Adrenal gland (tissue), 5 donors: ENCODE data around the gene GPRC5C.

Experiments used
- POLR2A ChIP-seq, 2 donors: fragments of 450-650 bp; IDR thresholded peaks; one replicate each; pipeline ENCODE4 v1.6.1; 2017; ENCODE audit warnings: antibody characterized with exemption in 2 of 2, mild to moderate bottlenecking in 2 of 2, moderate library complexity in 1 of 2
- TF ChIP-seq, protein P1 (sequence below), 6 experiments: fragments of 450-650 bp in 4 of 6; fragments of 200-600 bp in 2 of 6; sonication (generic) in 1 of 6; IDR thresholded peaks; 1 replicate in 5 of 6; 2 replicates in 1 of 6; pipeline versions ENCODE4 v1.5.1 to v1.8.0; 2016 to 2021; ENCODE audit warnings: antibody characterized with exemption in 6 of 6, mild to moderate bottlenecking in 2 of 6, moderate library complexity in 1 of 6
- donor health status: DM: no; HTN: no; CAD: no.

DNA sequence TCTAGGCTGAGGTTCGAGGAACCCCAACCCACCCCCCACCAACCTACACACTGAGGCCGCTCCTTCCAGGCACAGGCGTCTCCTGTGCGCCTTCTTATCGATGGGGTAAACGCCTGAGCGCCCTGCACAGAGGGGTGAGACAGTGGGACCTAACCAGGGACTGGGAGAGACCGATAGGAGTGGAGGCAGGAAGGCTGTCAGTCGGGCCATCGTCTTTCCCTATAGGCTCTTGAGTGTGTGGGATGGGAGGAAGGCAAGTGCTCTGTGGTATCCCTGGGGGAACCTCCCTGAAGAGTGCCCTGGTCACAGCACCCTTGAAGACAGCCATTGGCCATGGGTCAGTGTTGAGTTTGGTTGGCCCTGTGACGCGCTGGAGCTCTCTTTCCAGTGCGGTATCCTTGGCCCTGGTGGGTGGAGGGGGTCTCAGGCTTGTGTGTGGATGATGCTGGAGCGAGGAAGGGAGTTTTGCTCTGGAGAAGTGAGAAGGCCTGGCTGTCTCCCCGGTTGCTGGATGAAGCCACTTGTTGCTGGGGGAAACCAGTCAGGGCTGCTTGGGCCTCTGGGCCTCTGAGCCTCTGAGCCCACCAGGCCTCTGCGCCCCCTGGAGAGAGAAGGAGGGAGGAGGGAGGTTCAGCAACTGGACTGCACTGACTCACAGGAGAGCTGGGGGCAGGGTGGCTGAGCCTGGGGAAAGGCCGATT is 1.7 kb downstream of the GPRC5C start:
- no peak for TF ChIP-seq POLR2A (IDR thresholded peaks at IDR 0.05)
- TF ChIP-seq, protein P1, sequence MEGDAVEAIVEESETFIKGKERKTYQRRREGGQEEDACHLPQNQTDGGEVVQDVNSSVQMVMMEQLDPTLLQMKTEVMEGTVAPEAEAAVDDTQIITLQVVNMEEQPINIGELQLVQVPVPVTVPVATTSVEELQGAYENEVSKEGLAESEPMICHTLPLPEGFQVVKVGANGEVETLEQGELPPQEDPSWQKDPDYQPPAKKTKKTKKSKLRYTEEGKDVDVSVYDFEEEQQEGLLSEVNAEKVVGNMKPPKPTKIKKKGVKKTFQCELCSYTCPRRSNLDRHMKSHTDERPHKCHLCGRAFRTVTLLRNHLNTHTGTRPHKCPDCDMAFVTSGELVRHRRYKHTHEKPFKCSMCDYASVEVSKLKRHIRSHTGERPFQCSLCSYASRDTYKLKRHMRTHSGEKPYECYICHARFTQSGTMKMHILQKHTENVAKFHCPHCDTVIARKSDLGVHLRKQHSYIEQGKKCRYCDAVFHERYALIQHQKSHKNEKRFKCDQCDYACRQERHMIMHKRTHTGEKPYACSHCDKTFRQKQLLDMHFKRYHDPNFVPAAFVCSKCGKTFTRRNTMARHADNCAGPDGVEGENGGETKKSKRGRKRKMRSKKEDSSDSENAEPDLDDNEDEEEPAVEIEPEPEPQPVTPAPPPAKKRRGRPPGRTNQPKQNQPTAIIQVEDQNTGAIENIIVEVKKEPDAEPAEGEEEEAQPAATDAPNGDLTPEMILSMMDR (IDR thresholded peaks at IDR 0.05), result no peak
